H1 (cell line): Measurements from ENCODE around the gene PARD3.

Experiments used
- CHD2 ChIP-seq: IDR thresholded peaks from 2 replicates; pipeline ENCODE4 v1.6.1; 2012; ENCODE audit warnings: low read length, improper control_type of control experiment
- CREB1 ChIP-seq: IDR thresholded peaks from 2 replicates; pipeline ENCODE4 v1.6.1; 2012; ENCODE audit warnings: inconsistent platforms
- CTCF ChIP-seq, 3 experiments: IDR thresholded peaks; 1 replicate in 2 of 3; 2 replicates in 1 of 3; pipeline versions ENCODE4 v1.5.1 to v1.6.1; 2011; ENCODE audit warnings: low read length in 3 of 3, mild to moderate bottlenecking in 3 of 3, inconsistent platforms in 2 of 3, low read depth in 1 of 3, moderate library complexity in 1 of 3; ENCODE audit not compliant: insufficient read depth in 1 of 3; ENCODE audit errors: control extremely low read depth in 1 of 3
- EZH2 ChIP-seq: fragments of 200-600 bp; sonication (generic); IDR thresholded peaks from 2 replicates; pipeline ENCODE4 v1.7.1; 2012; ENCODE audit warnings: low read depth, mild to moderate bottlenecking, moderate library complexity, low read length, inconsistent platforms; ENCODE audit not compliant: severe bottlenecking
- GABPA ChIP-seq: IDR thresholded peaks from 2 replicates; pipeline ENCODE4 v1.6.1; 2011; ENCODE audit warnings: mild to moderate bottlenecking, low read length, moderate library complexity, borderline replicate concordance; ENCODE audit not compliant: insufficient read depth
- HDAC6 ChIP-seq: IDR thresholded peaks from one replicate; pipeline ENCODE4 v1.7.1; 2012; ENCODE audit warnings: low read depth, mild to moderate bottlenecking, inconsistent platforms, low read length, moderate library complexity
- JUND ChIP-seq: IDR thresholded peaks from 2 replicates; pipeline ENCODE4 v1.6.1; 2011; ENCODE audit warnings: mild to moderate bottlenecking, improper control_type of control experiment, low read length
- KDM1A ChIP-seq: fragments of 200-600, 300-600 bp; sonication (generic); IDR thresholded peaks from 2 replicates; pipeline ENCODE4 v1.7.1; 2016; ENCODE audit warnings: mild to moderate bottlenecking, low read length, borderline replicate concordance
- POLR2A ChIP-seq, 2 experiments: IDR thresholded peaks; 1 replicate in 1 of 2; 2 replicates in 1 of 2; pipeline ENCODE4 v1.6.1; 2011; ENCODE audit warnings: low read depth in 2 of 2, low read length in 2 of 2, mild to moderate bottlenecking in 2 of 2; ENCODE audit errors: control extremely low read depth in 1 of 2
- SAP30 ChIP-seq: fragments of 300-600 bp; sonication (generic); IDR thresholded peaks from 2 replicates; pipeline ENCODE4 v1.7.1; 2012; ENCODE audit warnings: low read length, moderate library complexity, mild to moderate bottlenecking, inconsistent platforms; ENCODE audit not compliant: insufficient read depth, insufficient replicate concordance
- SIN3A ChIP-seq, 2 experiments: IDR thresholded peaks in 1 of 2; conservative IDR thresholded peaks in 1 of 2; 2 replicates each; pipeline ENCODE4 v1.6.1; 2011 to 2012; ENCODE audit warnings: low read length in 2 of 2, improper control_type of control experiment in 1 of 2, low read depth in 1 of 2, mild to moderate bottlenecking in 1 of 2
- TAF1 ChIP-seq: IDR thresholded peaks from 2 replicates; pipeline ENCODE4 v1.6.1; 2011; ENCODE audit warnings: mild to moderate bottlenecking, low read depth, low read length
- USF2 ChIP-seq: IDR thresholded peaks from 2 replicates; pipeline ENCODE4 v1.6.1; 2011; ENCODE audit warnings: low read length, improper control_type of control experiment

- peak in 2 of 3 experiments; percentile 51 to 77; a peak in 2 of 4 replicates for TF ChIP-seq CTCF (IDR thresholded peaks at IDR 0.05; ENCODE audit: control extremely low read depth in 1 of 3, insufficient read depth in 1 of 3, low read depth in 1 of 3, low read length in 3 of 3)
- no peak for TF ChIP-seq POLR2A (IDR thresholded peaks at IDR 0.05; ENCODE audit: control extremely low read depth in 1 of 2, low read depth in 2 of 2, low read length in 2 of 2)
- TF ChIP-seq CHD2 = no peak
- TF ChIP-seq SAP30 = no peak
- no peak for TF ChIP-seq EZH2
- no peak for TF ChIP-seq JUND
- TF ChIP-seq HDAC6 = no peak
- TF ChIP-seq CREB1 = no peak
- TF ChIP-seq USF2 = no peak
- TF ChIP-seq GABPA = no peak
- no peak for TF ChIP-seq SIN3A (conservative IDR thresholded peaks at IDR 0.05 in 1 of 2, IDR thresholded peaks at IDR 0.05 in 1 of 2; ENCODE audit: low read depth in 1 of 2, low read length in 2 of 2)
- no peak for TF ChIP-seq TAF1
- no peak for TF ChIP-seq KDM1A
Measured at GRCh38 chr10:34655286-34656170, 159.6 kb downstream of the PARD3 start.
